K562 (cell line): Measurements from ENCODE around the gene NDOR1.

Experiments
- CREM ChIP-seq: IDR thresholded peaks from 2 replicates; pipeline ENCODE4 v1.6.1; 2014; ENCODE audit warnings: antibody characterized with exemption, low read depth
- CTCF ChIP-seq, 3 experiments: IDR thresholded peaks in 2 of 3; conservative IDR thresholded peaks in 1 of 3; 2 replicates each; pipeline ENCODE4 v1.5.1; 2011 to 2012; ENCODE audit warnings: low read length in 3 of 3, mild to moderate bottlenecking in 3 of 3, control low read depth in 2 of 3, improper control_type of control experiment in 1 of 3, inconsistent platforms in 1 of 3, low read depth in 1 of 3, mixed read lengths in 1 of 3, moderate library complexity in 1 of 3; ENCODE audit not compliant: insufficient read depth in 2 of 3
- ETS1 ChIP-seq: conservative IDR thresholded peaks from 2 replicates; pipeline ENCODE4 v1.6.1; 2011; ENCODE audit warnings: low read depth, mild to moderate bottlenecking, low read length; ENCODE audit not compliant: control insufficient read depth
- FOXP1 ChIP-seq: sonication (generic); formaldehyde crosslinking; IDR thresholded peaks from 2 replicates; pipeline ENCODE4 v1.8.0; 2022; ENCODE audit warnings: mild to moderate bottlenecking, missing genetic modification reagents
- GATAD2A ChIP-seq: fragments of 450-650 bp; IDR thresholded peaks from 2 replicates; pipeline ENCODE4 v1.6.1; 2017
- GTF2F1 ChIP-seq: IDR thresholded peaks from 2 replicates; pipeline ENCODE4 v1.6.1; 2011; ENCODE audit warnings: low read depth, low read length, improper control_type of control experiment
- HDAC1 ChIP-seq, 2 experiments: fragments of 450-650 bp; IDR thresholded peaks; 2 replicates each; pipeline ENCODE4 v1.6.1; 2016 to 2017; ENCODE audit warnings: inconsistent platforms in 1 of 2, mild to moderate bottlenecking in 1 of 2, moderate library complexity in 1 of 2
- MXI1 ChIP-seq: IDR thresholded peaks from 2 replicates; pipeline ENCODE4 v1.6.1; 2011; ENCODE audit warnings: low read depth, mild to moderate bottlenecking, improper control_type of control experiment, low read length
- NFIC ChIP-seq: fragments of 450-650 bp; IDR thresholded peaks from 2 replicates; pipeline ENCODE4 v1.6.1; 2017; ENCODE audit warnings: mild to moderate bottlenecking, inconsistent platforms
- SPI1 ChIP-seq: IDR thresholded peaks from 2 replicates; pipeline ENCODE4 v1.6.1; 2011; ENCODE audit warnings: low read depth, low read length, control low read depth, borderline replicate concordance
- ZC3H11A ChIP-seq: IDR thresholded peaks from 2 replicates; pipeline ENCODE4 v1.6.1; 2012; ENCODE audit warnings: low read depth, low read length, improper control_type of control experiment
- ZNF354B ChIP-seq: fragments of 250-450 bp; sonication (Bioruptor Pico); IDR thresholded peaks from 2 replicates; pipeline ENCODE4 v1.4.0; 2020

GRCh38 chr9:137172901-137173795 is 32.4 kb upstream of the NDOR1 start:
- TF ChIP-seq ZNF354B (CRISPR knock-in tag) (no peak), MXI1 (no peak), GTF2F1 (no peak), GATAD2A (no peak), CTCF (IDR thresholded peaks at IDR 0.05 in 2 of 3, conservative IDR thresholded peaks at IDR 0.05 in 1 of 3; ENCODE audit: insufficient read depth in 2 of 3, low read depth in 1 of 3, low read length in 3 of 3) (no peak), NFIC (no peak), ZC3H11A (no peak), FOXP1 (no peak), SPI1 (no peak), CREM (no peak), HDAC1 (IDR thresholded peaks at IDR 0.05) (no peak), ETS1 (no peak)
